Right forelimb (tissue), 1 donor: ENCODE measurements around the gene DLG2.
"Not testable (repeated sequence)": the region's sequence is repeated elsewhere in the genome, so short reads cannot be mapped to it uniquely, and the experiment has no call there.

ENCODE experiments used
- DNase-seq: peaks from one replicate; pipeline ENCODE4 v3.0.0-alpha.2; 2018

Gene DLG2

GRCh38 chr11:83456075-83456474 is 2171.1 kb downstream of the DLG2 start:
- DNase-seq = no peak

GRCh38 chr11:83455356-83455755 is 2171.8 kb downstream of the DLG2 start:
- no peak for DNase-seq

GRCh38 chr11:83454674-83455073 is 2172.5 kb downstream of the DLG2 start:
- DNase-seq = no peak

- no peak for DNase-seq
These were observed 2177.7 kb downstream of the DLG2 start for GRCh38 chr11:83449338-83449913.

- no peak for DNase-seq
These were observed 2178.5 kb downstream of the DLG2 start for GRCh38 chr11:83448686-83449085.

GRCh38 chr11:83443880-83444279 is 2183.3 kb downstream of the DLG2 start:
- DNase-seq = not testable (repeated sequence)

- DNase-seq = no peak
These were observed 2185.5 kb downstream of the DLG2 start for GRCh38 chr11:83441601-83442000.

- no peak for DNase-seq
These were observed 2186.0 kb downstream of the DLG2 start for GRCh38 chr11:83441171-83441570.

- DNase-seq = no peak
These were observed 2188.7 kb downstream of the DLG2 start for GRCh38 chr11:83438438-83438837.

GRCh38 chr11:83437939-83438338 is 2189.2 kb downstream of the DLG2 start:
- no peak for DNase-seq

- no peak for DNase-seq
These were observed 2190.3 kb downstream of the DLG2 start for GRCh38 chr11:83436855-83437254.

- not testable (repeated sequence) for DNase-seq
These were observed 2192.3 kb downstream of the DLG2 start for GRCh38 chr11:83434812-83435211.

- no peak for DNase-seq
These were observed 2199.2 kb downstream of the DLG2 start for GRCh38 chr11:83427943-83428342.

- DNase-seq = no peak
These were observed 2199.6 kb downstream of the DLG2 start for GRCh38 chr11:83427501-83427900.

- DNase-seq = no peak
These were observed 2202.0 kb downstream of the DLG2 start for GRCh38 chr11:83425137-83425466.

- DNase-seq = no peak
These were observed 2202.6 kb downstream of the DLG2 start for GRCh38 chr11:83424376-83425136.

GRCh38 chr11:83422641-83423040 is 2204.5 kb downstream of the DLG2 start:
- not testable (repeated sequence) for DNase-seq

GRCh38 chr11:83410605-83411565 is 2216.3 kb downstream of the DLG2 start:
- no peak for DNase-seq

GRCh38 chr11:83409891-83410290 is 2217.3 kb downstream of the DLG2 start:
- no peak for DNase-seq

- no peak for DNase-seq
These were observed 2217.7 kb downstream of the DLG2 start for GRCh38 chr11:83409476-83409875.

GRCh38 chr11:83408946-83409345 is 2218.2 kb downstream of the DLG2 start:
- DNase-seq = no peak
